Thoracic aorta (tissue), 2 donors: ENCODE results near the gene RGS14. TPM values are rescaled to one million over a fixed set of nuclear protein-coding genes. Genes with fewer than 3 reads are reported as not detected.

ENCODE experiments used
- ATAC-seq: fragments of 150-250 bp; one replicate; pipeline ENCODE4 v1.8.0; 2017; ENCODE audit warnings: low read depth; ENCODE audit not compliant: insufficient number of reproducible peaks, low FRiP score
- DNase-seq: peaks from one replicate; pipeline ENCODE4 v3.0.0-alpha.2; 2020; ENCODE audit warnings: low spot score
- H3K27ac ChIP-seq, 2 donors: fragments of 200-600 bp; sonication (generic); 1 replicate in 1 of 2; 2 replicates in 1 of 2; pipeline ENCODE4 v1.5.1; 2016; ENCODE audit warnings: mild to moderate bottlenecking in 2 of 2, moderate library complexity in 2 of 2
- H3K27me3 ChIP-seq: fragments of 200-600 bp; sonication (generic); replicated peaks from 2 replicates; pipeline ENCODE4 v1.6.0; 2016; ENCODE audit warnings: mild to moderate bottlenecking; ENCODE audit not compliant: insufficient read depth
- H3K36me3 ChIP-seq: fragments of 200-600 bp; sonication (generic); one replicate; pipeline ENCODE4 v1.5.1; 2016
- H3K4me1 ChIP-seq, 2 donors: fragments of 200-600 bp; sonication (generic); 1 replicate in 1 of 2; 2 replicates in 1 of 2; pipeline versions ENCODE4 v1.5.1 to v1.6.0; 2016; ENCODE audit warnings: low read depth in 2 of 2, mild to moderate bottlenecking in 1 of 2; ENCODE audit not compliant: control insufficient read depth in 1 of 2
- H3K4me3 ChIP-seq: fragments of 200-600 bp; sonication (generic); 2 replicates; pipeline ENCODE4 v1.5.1; 2016; ENCODE audit warnings: mild to moderate bottlenecking
- H3K9me3 ChIP-seq: fragments of 200-600 bp; sonication (generic); 2 replicates; pipeline ENCODE4 v1.5.1; 2016
- CTCF ChIP-seq: fragments of 200-600 bp; sonication (generic); IDR thresholded peaks from one replicate; pipeline ENCODE4 v1.5.1; 2019; ENCODE audit warnings: antibody characterized with exemption
- total RNA-seq, 2 donors: library from RNA; depleted of rRNA; stranded (reverse); fragments of >200 nt; gene quantifications; one replicate each; pipeline versions ENCODE4 v1.1.0 to v1.2.3, GENCODE V29; 2016

RGS14 gene
- total RNA-seq, 2 donors from 2014 or later, result 4.9 to 12.6 TPM

GRCh38 chr5:177377851-177378776 is 20.4 kb downstream of the RGS14 start:
- no peaks in the 10 kb centered on the region for H3K4me1 ChIP-seq
- no peak overlapping the region for H3K27ac ChIP-seq
- no peaks in the 10 kb centered on the region for H3K9me3 ChIP-seq
- ATAC-seq, result no peak
- no peak for DNase-seq
- no peak overlapping the region for H3K4me3 ChIP-seq
- no peak for TF ChIP-seq CTCF
- H3K36me3 ChIP-seq, result no peaks in the 10 kb centered on the region
- H3K27me3 ChIP-seq, result no peaks in the 10 kb centered on the region

- no peak overlapping the region for H3K27ac ChIP-seq
- no peaks in the 10 kb centered on the region for H3K36me3 ChIP-seq
- H3K9me3 ChIP-seq, result no peaks in the 10 kb centered on the region
- ATAC-seq, result no peak
- TF ChIP-seq CTCF, result no peak
- no peak for DNase-seq
- no peak overlapping the region for H3K4me3 ChIP-seq
- no peaks in the 10 kb centered on the region for H3K4me1 ChIP-seq
- no peaks in the 10 kb centered on the region for H3K27me3 ChIP-seq
Measured at GRCh38 chr5:177378884-177379883, 21.5 kb downstream of the RGS14 start.

GRCh38 chr5:177380805-177381126 is 23.0 kb downstream of the RGS14 start:
- DNase-seq, result no peak
- ATAC-seq, result no peak
- H3K27me3 ChIP-seq, result no peaks in the 10 kb centered on the region
- no peaks in the 10 kb centered on the region for H3K36me3 ChIP-seq
- no peaks in the 10 kb centered on the region for H3K4me1 ChIP-seq
- no peak overlapping the region for H3K4me3 ChIP-seq
- H3K9me3 ChIP-seq, result no peaks in the 10 kb centered on the region
- TF ChIP-seq CTCF, result no peak
- no peak overlapping the region for H3K27ac ChIP-seq

- peak; percentile 27 for TF ChIP-seq CTCF
- no peaks in the 10 kb centered on the region for H3K9me3 ChIP-seq
- no peak overlapping the region for H3K27ac ChIP-seq
- no peaks in the 10 kb centered on the region for H3K36me3 ChIP-seq
- H3K27me3 ChIP-seq, result no peaks in the 10 kb centered on the region
- H3K4me1 ChIP-seq, result no peaks in the 10 kb centered on the region
- no peak for ATAC-seq
- no peak overlapping the region for H3K4me3 ChIP-seq
- no peak for DNase-seq
Measured at GRCh38 chr5:177382423-177383029, 24.8 kb downstream of the RGS14 start.
